GM19395 (cell line): ENCODE measurements around the gene TBC1D8.
A peak's percentile ranks its signal among the peaks of the same experiment; 100 is the strongest.
"Not testable (repeated sequence)": the region's sequence is repeated elsewhere in the genome, so short reads cannot be mapped to it uniquely, and the experiment has no call there.

Experiments
- ATAC-seq: cut with Tn5 transposase; IDR thresholded peaks from one replicate; pipeline ENCODE4 v1.9.1; 2021; ENCODE audit warnings: mild to moderate bottlenecking, moderate library complexity; ENCODE audit not compliant: unreplicated experiment

TBC1D8 gene

GRCh38 chr2:101151146-101151858 lies at the start of gene TBC1D8:
Gene TBC1D8, minus strand, starts transcription at chr2:101151382. Its CDS starts 129 bp downstream, at chr2:101151253.
- peak; percentile 75 for ATAC-seq

DNA sequence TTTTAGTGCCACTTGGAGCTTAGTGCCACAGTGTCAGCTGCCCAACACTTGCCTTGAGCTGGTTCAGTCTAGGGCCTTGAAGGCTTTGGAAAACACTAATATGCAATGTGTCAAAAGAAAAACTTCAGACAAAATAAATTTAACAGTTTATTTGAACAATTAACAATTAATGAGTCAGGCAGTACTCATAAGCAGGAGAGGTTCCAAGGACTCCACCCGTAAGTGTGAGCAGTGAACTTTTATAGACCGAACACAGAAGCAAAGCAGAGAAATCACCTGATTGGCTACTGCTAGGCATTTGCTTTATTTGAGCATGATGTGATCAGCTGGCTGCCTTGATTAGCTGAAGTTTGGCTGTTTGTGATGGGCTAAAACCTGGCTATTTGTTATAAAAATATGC lies 49.5 kb upstream of the TBC1D8 start:
- no peak for ATAC-seq

GRCh38 chr2:101199251-101199791 lies 48.1 kb upstream of the TBC1D8 start:
- no peak for ATAC-seq

- ATAC-seq: no peak
These were observed 46.6 kb upstream of the TBC1D8 start for GRCh38 chr2:101197814-101198213.

GRCh38 chr2:101197215-101197745 lies 46.1 kb upstream of the TBC1D8 start:
- ATAC-seq: no peak

- ATAC-seq: no peak
These were observed 44.9 kb upstream of the TBC1D8 start for GRCh38 chr2:101195871-101196661.

DNA sequence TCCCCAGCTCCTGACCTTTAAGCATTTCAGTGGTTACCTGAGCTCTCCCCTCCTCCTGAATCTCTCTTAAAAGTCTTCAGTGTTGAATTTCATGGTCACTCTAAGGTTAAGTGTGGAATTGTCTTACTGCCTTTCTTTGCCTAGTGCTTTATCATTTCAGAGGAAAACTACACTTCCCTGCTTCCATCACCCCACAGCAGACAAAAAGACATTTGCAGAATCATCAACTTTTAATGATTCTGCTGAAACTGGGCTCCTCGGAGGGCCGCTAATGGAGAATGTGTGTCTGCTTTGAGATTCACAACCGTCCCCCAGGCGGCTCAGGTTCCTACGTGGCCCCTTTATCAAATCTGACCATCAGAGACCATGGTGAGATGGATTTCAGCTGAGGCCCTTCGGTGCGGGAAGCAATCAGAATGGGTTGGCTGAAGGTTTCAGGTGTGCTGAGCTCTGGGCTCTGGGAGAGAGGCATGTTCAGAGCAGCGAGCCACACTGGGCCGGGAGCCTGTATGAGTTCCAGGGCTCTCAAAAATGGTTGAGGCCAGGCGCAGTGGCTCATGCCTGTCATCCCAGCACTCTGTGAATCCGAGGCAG lies 41.9 kb upstream of the TBC1D8 start:
- ATAC-seq: no peak

GRCh38 chr2:101190747-101191516 lies 39.8 kb upstream of the TBC1D8 start:
- ATAC-seq: no peak

DNA sequence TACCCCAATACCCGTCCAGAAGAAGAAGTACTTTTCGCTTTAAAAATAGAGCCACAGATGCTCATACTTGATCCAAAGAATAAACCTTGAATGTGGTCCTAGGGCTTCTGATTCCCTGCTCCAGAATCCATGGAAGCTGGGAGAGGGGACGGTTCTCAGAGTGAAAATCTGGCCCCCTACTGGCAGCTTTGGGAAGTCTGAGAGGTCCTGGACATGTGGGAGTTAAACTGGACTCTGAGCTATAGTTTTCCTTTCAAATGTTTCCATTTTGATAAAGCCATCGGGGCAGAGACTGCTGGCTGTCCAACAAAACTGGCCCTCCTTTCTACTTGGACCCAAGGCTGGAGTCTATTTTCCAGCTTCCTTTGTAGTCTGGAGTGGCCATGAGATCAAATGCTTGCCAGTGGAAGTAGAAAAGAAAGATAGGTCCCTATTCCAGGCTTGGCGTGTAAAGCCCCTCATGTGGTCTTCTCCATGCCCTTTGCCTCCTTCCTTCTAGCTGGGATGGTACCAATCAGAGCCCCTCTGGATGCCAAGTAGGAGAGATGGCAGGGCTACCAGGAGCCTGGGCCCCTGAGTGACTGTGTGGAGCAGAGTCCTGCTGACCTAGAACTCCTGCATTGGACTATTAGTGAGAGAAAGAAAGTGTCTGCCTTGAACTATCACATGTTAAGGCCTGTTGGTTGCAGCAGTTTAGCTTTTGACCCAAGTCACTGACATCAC lies 37.7 kb upstream of the TBC1D8 start:
- no peak for ATAC-seq

- ATAC-seq: no peak
These were observed 35.9 kb upstream of the TBC1D8 start for GRCh38 chr2:101187131-101187530.

- ATAC-seq: no peak
These were observed 34.5 kb upstream of the TBC1D8 start for GRCh38 chr2:101185656-101186055.

- no peak for ATAC-seq
These were observed 33.9 kb upstream of the TBC1D8 start for GRCh38 chr2:101185085-101185484.

DNA sequence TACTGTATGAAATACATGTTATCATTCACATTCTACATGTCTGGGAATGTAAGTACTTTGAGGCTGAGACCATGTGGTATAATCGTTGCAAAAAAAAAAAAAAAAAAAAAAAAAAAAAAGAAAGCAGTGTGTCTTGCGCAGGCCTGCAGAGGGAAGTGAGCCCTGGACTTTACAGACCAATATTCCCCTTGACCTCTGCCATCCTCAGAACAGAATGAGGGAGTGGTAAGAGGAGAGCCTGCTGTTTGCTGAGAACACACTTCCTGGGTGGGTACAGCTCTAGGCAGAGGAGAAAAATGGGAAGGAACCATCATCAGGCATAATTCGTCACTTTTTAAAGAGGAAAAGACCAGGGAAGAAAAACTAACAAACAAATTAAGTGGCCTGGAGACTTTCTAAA lies 28.8 kb upstream of the TBC1D8 start:
- no peak for ATAC-seq

DNA sequence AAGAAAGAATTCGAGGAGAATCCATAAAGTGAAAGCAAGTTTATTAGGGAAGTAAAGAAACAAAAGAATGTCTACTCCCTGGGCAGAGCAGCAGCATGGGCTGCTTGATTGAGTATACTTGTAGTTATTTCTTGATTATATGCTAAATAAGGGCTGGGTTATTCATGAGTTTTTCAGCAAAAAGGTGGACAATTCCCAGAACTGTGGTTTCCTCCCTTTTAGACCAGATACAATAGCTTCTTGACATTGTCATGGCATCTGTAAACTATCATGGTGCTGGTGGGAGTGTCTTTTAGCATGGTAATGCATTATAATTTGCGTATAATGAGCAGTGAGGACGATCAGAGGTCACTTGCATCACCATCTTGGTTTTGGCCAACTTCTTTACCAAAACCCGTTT lies 25.6 kb upstream of the TBC1D8 start:
- ATAC-seq: no peak

- ATAC-seq: no peak
These were observed 24.8 kb upstream of the TBC1D8 start for GRCh38 chr2:101175991-101176390.

DNA sequence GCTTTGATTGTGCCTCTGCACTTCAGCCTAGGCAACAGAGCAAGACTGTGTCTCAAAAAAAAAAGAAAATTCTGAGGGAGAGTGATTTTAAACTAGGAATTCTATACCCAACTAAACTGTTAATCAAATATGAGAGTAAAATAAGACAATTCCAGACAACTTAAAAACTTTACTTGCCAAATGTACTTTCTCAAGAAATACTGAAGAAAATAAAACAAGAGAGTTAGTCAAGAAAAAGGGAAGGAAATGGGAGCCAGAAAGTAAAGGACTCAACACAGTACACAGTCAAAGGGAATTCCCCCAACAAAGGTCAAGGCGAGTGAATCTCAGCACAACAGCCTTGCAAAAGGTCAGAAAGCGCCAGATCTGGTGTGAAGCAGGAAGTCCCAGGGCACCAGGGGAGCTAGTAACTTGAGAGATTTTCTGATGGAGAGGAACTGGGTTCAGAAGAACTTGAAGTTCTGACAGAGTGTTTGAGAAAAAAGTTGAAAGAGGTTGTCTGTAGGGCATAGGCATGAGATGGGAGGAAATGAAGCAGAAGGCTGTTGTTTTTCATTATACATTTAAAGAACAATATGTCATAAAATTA lies 22.6 kb upstream of the TBC1D8 start:
- ATAC-seq: no peak

DNA sequence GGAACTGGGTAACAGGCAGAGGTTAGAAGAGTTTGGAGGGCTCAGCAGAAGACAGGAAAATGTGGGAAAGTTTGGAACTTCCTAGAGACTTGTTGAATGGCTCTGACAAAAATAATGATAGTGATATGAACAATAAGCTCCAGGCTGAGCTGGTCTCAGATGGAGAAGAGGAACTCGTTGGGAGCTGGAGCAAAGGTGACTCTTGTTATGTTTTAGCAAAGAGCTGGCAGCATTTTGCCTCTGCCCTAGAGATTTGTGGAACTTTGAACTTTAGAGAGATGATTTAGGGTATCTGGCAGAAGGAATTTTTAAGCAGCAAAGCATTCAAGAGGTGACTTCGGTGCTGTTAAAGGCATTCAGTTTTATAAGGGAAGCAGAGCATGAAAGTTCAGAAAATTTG lies 18.6 kb upstream of the TBC1D8 start:
- ATAC-seq: not testable (repeated sequence)

- ATAC-seq: no peak
These were observed 17.5 kb upstream of the TBC1D8 start for GRCh38 chr2:101168706-101169105.

- not testable (repeated sequence) for ATAC-seq
These were observed 16.4 kb upstream of the TBC1D8 start for GRCh38 chr2:101167532-101167931.

DNA sequence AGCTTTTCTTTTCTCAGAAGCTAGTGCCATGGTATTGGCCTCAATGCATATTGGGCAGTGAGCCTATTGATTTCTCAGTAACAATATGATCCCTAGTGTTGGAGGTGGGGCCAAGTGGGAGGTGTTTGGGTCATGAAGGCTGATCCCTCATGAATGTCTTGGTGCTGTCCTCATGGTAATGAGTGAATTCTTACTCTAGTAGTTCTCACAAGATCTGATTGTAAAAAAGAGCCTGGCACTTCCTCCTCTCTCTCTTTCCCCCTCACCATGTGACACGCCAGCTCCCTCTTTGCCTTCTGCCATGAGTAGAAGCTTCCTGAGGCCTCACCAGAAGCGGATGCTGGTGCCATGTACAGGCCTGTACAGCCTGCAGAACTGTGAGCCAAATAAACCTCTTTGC lies 12.8 kb upstream of the TBC1D8 start:
- ATAC-seq: no peak
